Activated T-helper 2 cell treated with anti-CD3 and anti-CD28 coated beads, Interferon-gamma antibody, Interleukin-2, Interleukin-4, amounts not matched to agents 10 μg/mL and 5 μg/mL and 100 μg/mL, durations not matched to agents 14 hours and 24 hours and 36 hours (primary cell): ENCODE measurements around the gene MARCHF11. TPM values are rescaled to one million over a fixed set of nuclear protein-coding genes. Genes with fewer than 3 reads are reported as not detected.

ENCODE experiments used
- DNase-seq: peaks from one replicate; pipeline ENCODE4 v3.0.0; 2021; ENCODE audit warnings: low spot score
- H3K27ac Mint-ChIP-seq: one replicate; pipeline ENCODE4 v1.8.0; 2021; ENCODE audit warnings: mixed read lengths
- H3K27me3 Mint-ChIP-seq: one replicate; pipeline ENCODE4 v1.8.0; 2021; ENCODE audit warnings: low read depth, mixed read lengths
- H3K36me3 Mint-ChIP-seq: one replicate; pipeline ENCODE4 v1.8.0; 2021; ENCODE audit warnings: low read depth, mixed read lengths
- H3K4me1 Mint-ChIP-seq: one replicate; pipeline ENCODE4 v1.8.0; 2021; ENCODE audit warnings: low read depth, mixed read lengths
- H3K4me3 Mint-ChIP-seq: one replicate; pipeline ENCODE4 v1.8.0; 2021; ENCODE audit warnings: low read depth, mild to moderate bottlenecking, moderate library complexity, mixed read lengths
- H3K9me3 Mint-ChIP-seq: one replicate; pipeline ENCODE4 v1.8.0; 2021; ENCODE audit warnings: mixed read lengths
- intact Hi-C: fragments of 100-400 bp; cut with micrococcal nuclease; formaldehyde crosslinking; loops from one replicate; pipeline ENCODE4 v1.15.1; 2023
- total RNA-seq: library from RNA; stranded (reverse); gene quantifications from 2 replicates; pipeline ENCODE4 v1.2.3, GENCODE V29; 2022

The MARCHF11 gene
- total RNA-seq, 1 donor from 2014 or later = not detected

DNA sequence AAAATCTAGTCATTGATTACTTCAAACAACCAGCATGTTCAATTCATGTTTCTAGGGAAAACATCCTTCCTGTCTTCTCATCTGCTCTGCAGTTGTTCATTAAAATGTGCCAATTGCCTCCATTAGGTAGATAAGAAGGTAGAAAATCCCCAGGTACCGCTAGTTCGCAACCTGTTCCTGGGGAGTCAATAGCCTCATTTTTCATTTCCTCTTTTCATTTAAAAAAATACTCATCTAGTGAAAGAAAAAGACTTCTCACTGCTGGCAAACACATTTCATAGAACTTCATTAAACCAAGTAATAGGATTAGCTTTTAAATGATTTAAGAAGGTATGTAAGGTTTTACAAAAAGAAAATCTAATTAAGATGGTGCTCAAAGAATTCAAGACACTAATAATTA lies 113.3 kb downstream of the MARCHF11 start:
- no peak overlapping the region for H3K27ac Mint-ChIP-seq
- H3K27me3 Mint-ChIP-seq = no peaks in the 10 kb centered on the region
- intact Hi-C loops = no loop called here
- H3K9me3 Mint-ChIP-seq = peaks cover 1% of the 10 kb centered on the region
- H3K4me1 Mint-ChIP-seq = no peaks in the 10 kb centered on the region
- no peaks in the 10 kb centered on the region for H3K36me3 Mint-ChIP-seq
- H3K4me3 Mint-ChIP-seq = no peak overlapping the region
- DNase-seq = no peak

DNA sequence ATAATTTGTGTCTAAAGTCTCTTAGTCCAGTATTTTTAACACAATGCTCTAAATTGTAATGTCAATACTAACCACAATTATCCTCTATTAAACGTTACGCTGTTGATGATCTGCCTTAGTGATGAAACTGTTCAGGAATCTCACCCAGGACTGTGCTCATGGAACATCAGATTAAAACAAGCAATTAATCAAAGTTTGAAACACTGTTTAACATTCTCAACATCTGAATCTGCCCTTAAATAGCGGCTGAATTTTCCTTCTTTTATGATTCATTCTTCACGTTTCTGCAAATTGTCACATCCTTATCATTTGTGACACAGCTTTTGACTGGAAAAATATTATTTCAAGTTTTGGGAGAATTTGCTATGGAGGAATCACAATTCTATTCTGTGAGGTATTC lies 113.8 kb downstream of the MARCHF11 start:
- no peaks in the 10 kb centered on the region for H3K36me3 Mint-ChIP-seq
- H3K4me3 Mint-ChIP-seq = no peak overlapping the region
- no peak for DNase-seq
- peaks cover 6% of the 10 kb centered on the region for H3K9me3 Mint-ChIP-seq
- no peaks in the 10 kb centered on the region for H3K27me3 Mint-ChIP-seq
- H3K27ac Mint-ChIP-seq = no peak overlapping the region
- H3K4me1 Mint-ChIP-seq = no peaks in the 10 kb centered on the region
- intact Hi-C loops = no loop called here

DNA sequence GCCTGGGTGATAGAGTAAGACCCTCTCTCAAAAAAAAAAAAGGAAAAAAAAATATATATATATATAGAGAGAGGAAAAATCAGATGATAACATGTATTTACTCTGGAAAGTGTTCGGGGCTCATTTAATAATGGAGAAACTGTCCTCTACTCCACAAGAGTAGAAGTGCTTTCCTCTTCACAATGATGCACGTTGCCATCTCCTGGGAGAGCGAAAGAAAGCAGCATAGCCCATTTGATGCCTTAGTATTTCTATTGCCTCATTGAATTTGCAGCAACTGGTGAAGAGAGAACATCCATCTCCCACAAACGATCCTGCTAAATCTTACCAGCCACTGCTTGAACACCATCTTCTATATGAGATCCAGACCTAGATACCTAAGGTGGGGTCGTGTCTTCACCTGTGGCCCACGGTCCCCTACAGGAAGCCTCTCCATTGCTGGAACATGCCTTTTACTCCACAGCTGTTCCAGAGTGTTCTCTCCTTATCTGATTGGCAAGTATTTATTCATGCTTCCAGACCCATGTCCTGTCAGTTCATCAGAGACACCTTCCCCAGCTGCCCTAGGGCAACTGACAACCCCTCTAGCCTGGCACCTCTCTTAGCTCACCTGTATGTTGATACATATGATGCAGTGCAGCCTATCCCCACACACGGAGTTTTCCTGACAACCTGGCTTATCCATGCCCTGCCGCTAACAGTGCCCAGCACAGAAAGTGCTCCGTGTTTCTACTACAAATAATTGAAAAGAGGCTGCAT lies 115.3 kb downstream of the MARCHF11 start:
- Mint-ChIP-seq H3K4me3 (no peak overlapping the region), H3K36me3 (no peaks in the 10 kb centered on the region), H3K27ac (no peak overlapping the region), H3K9me3 (peaks cover 7% of the 10 kb centered on the region), H3K27me3 (no peaks in the 10 kb centered on the region), H3K4me1 (no peaks in the 10 kb centered on the region)
- no peak for DNase-seq
- intact Hi-C loops = no loop called here

DNA sequence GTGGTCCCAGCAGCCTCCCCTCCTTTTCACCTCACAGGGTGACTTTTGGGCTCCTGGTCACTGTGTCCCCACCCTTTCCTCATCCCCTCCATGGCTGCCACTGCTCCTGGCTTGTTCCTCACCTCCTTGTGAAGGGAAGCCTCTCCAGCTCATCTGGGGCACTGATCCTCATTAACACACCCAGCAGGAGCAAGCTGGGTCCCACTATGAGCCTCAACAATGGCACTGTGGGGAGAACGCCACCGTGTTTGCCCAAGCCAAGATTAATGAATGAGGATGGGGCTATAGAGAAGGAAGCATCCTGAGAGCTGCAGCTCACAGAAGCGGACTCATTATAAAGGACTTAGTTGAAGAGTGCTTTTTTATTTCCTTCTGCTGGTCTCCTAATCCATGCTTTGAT lies 118.4 kb downstream of the MARCHF11 start:
- Mint-ChIP-seq H3K36me3 (no peaks in the 10 kb centered on the region), H3K4me3 (no peak overlapping the region), H3K4me1 (no peaks in the 10 kb centered on the region), H3K9me3 (peaks cover 7% of the 10 kb centered on the region), H3K27me3 (no peaks in the 10 kb centered on the region), H3K27ac (no peak overlapping the region)
- intact Hi-C loops = no loop called here
- DNase-seq = no peak

DNA sequence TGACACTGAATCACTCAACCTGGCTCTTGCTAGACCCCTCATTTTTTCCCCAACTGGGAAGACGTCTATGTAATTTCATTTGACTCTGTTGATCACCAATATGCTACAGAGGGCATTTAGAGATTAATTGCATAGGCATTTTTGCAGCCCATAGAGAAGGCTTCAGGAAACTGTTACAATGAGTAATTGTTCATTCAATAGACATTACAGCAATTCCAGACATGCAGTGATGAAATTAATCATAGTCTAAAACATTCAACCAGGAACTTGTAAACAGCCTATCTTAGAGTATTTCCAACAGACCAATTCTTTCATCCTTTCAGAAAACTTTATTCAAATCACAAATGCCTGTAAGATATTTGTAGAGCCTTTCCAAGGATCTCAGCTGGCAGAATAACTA lies 122.3 kb downstream of the MARCHF11 start:
- intact Hi-C loops = no loop called here
- no peak for DNase-seq
- H3K27ac Mint-ChIP-seq = no peak overlapping the region

DNA sequence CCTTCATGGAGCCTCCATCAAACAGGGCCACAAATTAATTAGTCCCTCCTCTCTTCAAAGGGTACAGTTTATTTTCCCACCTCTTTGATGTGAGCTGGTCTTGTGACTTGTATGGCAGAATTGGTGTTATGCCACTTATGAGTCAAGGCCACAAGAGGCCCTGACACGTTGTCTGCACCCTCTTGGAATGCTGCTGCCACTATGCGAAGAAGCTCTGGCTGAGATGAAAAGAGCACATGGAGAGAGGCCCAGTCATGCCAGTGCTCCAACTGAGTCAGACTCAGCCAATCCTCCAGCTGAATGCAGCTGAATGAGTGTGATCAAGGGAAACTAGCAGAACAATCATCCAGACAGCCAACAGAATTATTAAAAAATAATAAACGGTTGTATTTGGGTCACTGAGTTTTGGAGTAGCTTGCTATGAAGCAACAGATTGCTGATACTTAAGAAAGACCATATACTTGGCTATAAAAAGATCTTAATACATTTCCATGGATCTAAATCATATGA lies 128.3 kb downstream of the MARCHF11 start:
- no peaks in the 10 kb centered on the region for H3K4me1 Mint-ChIP-seq
- no peak for DNase-seq
- H3K9me3 Mint-ChIP-seq = peaks cover 24% of the 10 kb centered on the region
- H3K36me3 Mint-ChIP-seq = no peaks in the 10 kb centered on the region
- intact Hi-C loops = no loop called here
- no peak overlapping the region for H3K27ac Mint-ChIP-seq
- H3K4me3 Mint-ChIP-seq = no peak overlapping the region
- H3K27me3 Mint-ChIP-seq = no peaks in the 10 kb centered on the region

More for the DNA sequence above, 122.3 kb downstream of the MARCHF11 start:
- Mint-ChIP-seq H3K27me3 (no peaks in the 10 kb centered on the region), H3K9me3 (peaks cover 19% of the 10 kb centered on the region), H3K36me3 (no peaks in the 10 kb centered on the region), H3K4me1 (no peaks in the 10 kb centered on the region), H3K4me3 (no peak overlapping the region)

DNA sequence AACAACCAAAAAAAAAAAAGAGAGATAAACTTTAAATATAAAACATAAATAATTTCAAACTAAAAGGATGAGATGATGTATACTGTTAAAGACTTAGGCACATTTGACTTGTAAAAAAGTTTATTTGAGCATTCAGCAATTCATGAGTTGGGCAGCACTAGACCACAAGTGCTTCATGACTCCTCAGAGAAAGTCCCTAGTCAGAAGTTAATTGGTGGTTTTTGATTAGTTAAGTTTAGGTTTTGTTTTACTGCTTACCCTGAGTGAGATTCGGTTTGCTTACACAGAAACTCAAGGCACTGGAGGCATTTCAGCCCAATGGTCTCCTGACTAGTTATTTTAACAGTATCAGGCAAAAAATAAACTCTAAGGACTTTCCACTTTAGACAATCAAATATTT lies 129.2 kb downstream of the MARCHF11 start:
- intact Hi-C loops = no loop called here
- H3K9me3 Mint-ChIP-seq = peaks cover 24% of the 10 kb centered on the region
- H3K4me1 Mint-ChIP-seq = no peaks in the 10 kb centered on the region
- no peak for DNase-seq
- H3K36me3 Mint-ChIP-seq = no peaks in the 10 kb centered on the region
- H3K4me3 Mint-ChIP-seq = no peak overlapping the region
- no peaks in the 10 kb centered on the region for H3K27me3 Mint-ChIP-seq
- no peak overlapping the region for H3K27ac Mint-ChIP-seq

DNA sequence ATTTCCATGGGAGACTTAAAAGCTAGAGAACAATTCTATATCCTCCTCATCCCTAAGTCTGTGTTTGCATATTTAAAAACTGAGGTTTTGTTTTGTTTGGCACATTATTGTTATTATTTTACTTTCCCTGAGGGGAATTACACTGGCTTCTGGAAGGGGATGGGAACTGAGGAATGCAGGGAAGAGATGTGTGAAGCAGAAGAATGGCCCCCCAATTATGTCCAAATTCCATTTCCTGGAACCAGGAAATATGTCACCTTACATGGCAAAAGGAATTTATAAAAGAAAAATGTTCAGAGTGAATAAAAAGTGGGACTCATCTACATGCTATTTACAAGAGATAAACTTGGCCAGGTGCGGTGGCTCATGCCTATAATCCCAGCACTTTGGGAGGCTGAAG lies 129.8 kb downstream of the MARCHF11 start:
- no peaks in the 10 kb centered on the region for H3K36me3 Mint-ChIP-seq
- no peaks in the 10 kb centered on the region for H3K27me3 Mint-ChIP-seq
- H3K9me3 Mint-ChIP-seq = peaks cover 21% of the 10 kb centered on the region
- intact Hi-C loops = no loop called here
- no peak for DNase-seq
- no peaks in the 10 kb centered on the region for H3K4me1 Mint-ChIP-seq
- no peak overlapping the region for H3K4me3 Mint-ChIP-seq
- H3K27ac Mint-ChIP-seq = no peak overlapping the region

DNA sequence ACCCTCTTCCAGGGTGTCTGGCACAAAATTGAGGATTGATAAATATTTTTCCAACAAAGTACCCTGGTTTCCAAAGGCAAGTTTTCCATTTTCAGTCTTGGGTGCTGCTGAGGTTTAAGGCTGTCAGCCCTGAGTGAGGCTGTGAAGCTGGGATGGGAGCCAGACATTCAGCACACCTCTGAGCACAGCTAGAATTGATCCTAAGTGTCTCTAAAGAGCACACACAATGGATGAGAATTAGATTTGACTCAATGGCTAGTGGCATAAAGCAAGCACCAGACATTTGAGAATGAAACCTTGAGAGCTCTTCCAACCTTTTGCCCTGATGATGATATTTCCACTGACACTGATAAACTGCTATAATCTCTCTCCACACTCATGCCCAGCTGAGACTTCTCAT lies 131.5 kb downstream of the MARCHF11 start:
- Mint-ChIP-seq H3K27me3 (no peaks in the 10 kb centered on the region), H3K4me1 (no peaks in the 10 kb centered on the region), H3K27ac (no peak overlapping the region), H3K36me3 (no peaks in the 10 kb centered on the region), H3K9me3 (peaks cover 13% of the 10 kb centered on the region), H3K4me3 (no peak overlapping the region)
- no peak for DNase-seq
- intact Hi-C loops = no loop called here

DNA sequence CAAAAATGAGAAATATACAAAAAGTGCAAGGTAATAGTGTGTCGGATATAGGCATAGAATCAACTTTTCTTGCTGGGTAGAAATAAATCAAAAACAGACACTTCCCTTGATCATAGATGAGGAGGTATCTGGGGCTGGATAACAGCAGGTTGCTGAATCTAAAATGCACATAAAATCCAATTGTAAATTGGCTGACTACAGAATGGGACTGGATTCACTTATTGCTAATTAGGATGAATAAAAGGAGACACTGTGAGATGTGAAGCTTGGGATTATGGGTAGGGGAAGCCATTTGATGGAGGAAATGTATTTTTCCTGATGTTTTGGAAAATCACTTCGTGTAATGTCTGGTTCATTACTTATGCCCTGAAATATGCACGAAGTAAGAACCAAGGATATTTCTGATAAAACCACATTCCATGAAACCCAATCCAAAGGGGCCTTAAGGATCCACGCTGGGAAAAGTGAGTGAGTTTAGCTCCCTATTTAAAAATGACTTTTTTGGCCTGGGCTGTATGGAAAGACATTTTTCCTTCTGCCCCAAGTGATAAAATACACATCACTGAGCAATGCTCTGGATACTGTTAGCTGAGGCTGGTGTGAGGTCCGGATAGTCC lies 136.1 kb downstream of the MARCHF11 start:
- Mint-ChIP-seq H3K4me3 (no peak overlapping the region), H3K4me1 (no peaks in the 10 kb centered on the region), H3K9me3 (peaks cover 8% of the 10 kb centered on the region), H3K27me3 (no peaks in the 10 kb centered on the region), H3K27ac (no peak overlapping the region), H3K36me3 (no peaks in the 10 kb centered on the region)
- no peak for DNase-seq
- intact Hi-C loops = no loop called here

DNA sequence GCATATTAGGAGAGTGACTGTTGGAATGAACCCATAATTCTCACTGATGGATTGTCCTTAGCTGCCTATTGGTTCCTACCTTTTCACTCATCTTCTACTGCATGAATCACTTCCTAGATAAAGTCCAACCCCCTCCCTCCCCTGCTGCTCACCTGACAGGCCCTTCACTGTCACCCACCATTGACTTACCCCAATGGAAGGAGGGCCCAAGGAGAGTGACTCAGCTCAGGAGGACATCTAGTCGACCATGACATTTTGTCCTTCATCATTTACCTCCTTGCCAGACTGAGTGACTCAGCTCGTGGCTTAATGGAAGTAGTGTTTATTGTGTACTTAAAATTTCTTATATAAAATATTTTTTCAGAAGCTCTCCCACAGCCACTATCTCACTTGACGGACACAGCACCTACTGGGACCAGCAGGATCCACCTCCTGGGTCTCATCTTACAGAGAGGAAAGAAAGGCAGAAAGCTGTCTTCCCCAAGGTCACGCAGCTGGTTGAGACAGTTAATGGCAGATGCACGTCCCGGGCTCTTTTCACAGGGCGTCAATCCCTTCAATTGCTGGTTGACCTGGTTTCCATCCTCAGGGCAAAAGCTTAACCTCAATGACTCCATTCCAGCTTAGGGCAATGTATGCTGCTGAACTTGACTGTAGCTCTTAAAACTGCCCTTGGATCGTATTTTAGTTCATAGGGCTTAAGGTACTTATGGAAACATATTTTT lies 142.3 kb downstream of the MARCHF11 start:
- DNase-seq = no peak
- H3K4me1 Mint-ChIP-seq = no peaks in the 10 kb centered on the region
- no peaks in the 10 kb centered on the region for H3K9me3 Mint-ChIP-seq
- intact Hi-C loops = no loop called here
- H3K36me3 Mint-ChIP-seq = no peaks in the 10 kb centered on the region
- no peaks in the 10 kb centered on the region for H3K27me3 Mint-ChIP-seq
- H3K27ac Mint-ChIP-seq = no peak overlapping the region
- no peak overlapping the region for H3K4me3 Mint-ChIP-seq

DNA sequence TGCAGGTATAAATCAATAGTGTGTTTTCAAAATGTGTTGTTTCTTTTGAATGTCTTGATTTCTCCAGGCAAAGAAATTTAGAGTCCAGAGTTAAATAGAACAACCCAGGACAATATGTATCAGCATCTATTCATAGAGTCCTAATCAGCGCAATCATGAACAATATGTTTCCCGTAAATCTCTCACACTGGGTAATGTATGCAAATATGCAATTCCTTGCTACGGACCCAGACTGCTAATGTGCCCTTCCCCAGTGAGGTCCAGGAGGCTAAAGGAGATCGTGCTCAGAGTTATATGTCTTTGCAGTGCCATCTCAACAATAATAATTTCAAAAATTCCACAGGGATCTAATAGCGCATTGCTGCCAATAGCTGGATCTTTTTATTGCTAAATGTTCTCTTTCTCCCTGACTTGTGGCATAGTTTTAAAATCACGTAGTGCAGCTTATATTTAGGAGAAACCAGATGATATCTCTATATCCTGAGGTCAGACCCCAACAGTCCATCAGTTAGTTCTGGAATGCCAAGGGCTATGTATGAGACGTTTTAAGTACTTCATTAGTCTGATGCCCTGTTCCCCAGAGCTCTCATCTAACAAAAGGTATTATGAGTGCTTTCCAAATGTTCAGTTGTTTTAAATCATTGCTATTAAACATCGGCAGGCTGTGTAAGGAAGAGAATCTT lies 145.1 kb downstream of the MARCHF11 start:
- Mint-ChIP-seq H3K36me3 (no peaks in the 10 kb centered on the region), H3K4me3 (no peak overlapping the region), H3K27ac (no peak overlapping the region)

More for the DNA sequence above, 145.1 kb downstream of the MARCHF11 start:
- Mint-ChIP-seq H3K27me3 (no peaks in the 10 kb centered on the region), H3K9me3 (no peaks in the 10 kb centered on the region), H3K4me1 (no peaks in the 10 kb centered on the region)
- intact Hi-C loops = no loop called here
- DNase-seq = no peak
